Mesendoderm (in vitro differentiated cells): ENCODE measurements around the gene KMT2C.
A peak's percentile ranks its signal among the peaks of the same experiment; 100 is the strongest.

Experiments used
- DNase-seq: peaks from one replicate; pipeline ENCODE4 v3.0.0; 2013
- H2AK5ac ChIP-seq: 2 replicates; pipeline ENCODE4 v1.6.1; 2013; ENCODE audit warnings: low read length, inconsistent platforms
- H2BK120ac ChIP-seq: 2 replicates; pipeline ENCODE4 v1.6.1; 2013; ENCODE audit warnings: low read depth, mild to moderate bottlenecking, low read length, moderate library complexity, mixed read lengths
- H2BK15ac ChIP-seq: replicated peaks from 2 replicates; pipeline ENCODE4 v1.6.1; 2013; ENCODE audit warnings: low read depth, mild to moderate bottlenecking, moderate library complexity
- H2BK5ac ChIP-seq: 2 replicates; pipeline ENCODE4 v1.6.1; 2013; ENCODE audit warnings: low read length, inconsistent platforms
- H3K18ac ChIP-seq: 2 replicates; pipeline ENCODE4 v1.6.1; 2013; ENCODE audit warnings: mild to moderate bottlenecking, low read length, mixed read lengths
- H3K23ac ChIP-seq: one replicate; pipeline ENCODE4 v1.6.1; 2013; ENCODE audit warnings: low read length
- H3K27ac ChIP-seq: 2 replicates; pipeline ENCODE4 v1.5.1; 2013; ENCODE audit warnings: low read depth, mild to moderate bottlenecking, inconsistent platforms, low read length, moderate library complexity
- H3K27me3 ChIP-seq: 2 replicates; pipeline ENCODE4 v1.6.1; 2013; ENCODE audit warnings: low read length, control low read depth, mild to moderate bottlenecking, inconsistent platforms; ENCODE audit not compliant: insufficient read depth, poor library complexity
- H3K36me3 ChIP-seq: 2 replicates; pipeline ENCODE4 v1.6.1; 2013; ENCODE audit warnings: low read length, inconsistent platforms; ENCODE audit not compliant: control insufficient read depth, insufficient read depth
- H3K4ac ChIP-seq: one replicate; pipeline ENCODE4 v1.6.1; 2013; ENCODE audit warnings: low read depth, mild to moderate bottlenecking, low read length, moderate library complexity
- H3K4me1 ChIP-seq: 2 replicates; pipeline ENCODE4 v1.6.1; 2013; ENCODE audit warnings: low read depth, low read length, inconsistent platforms; ENCODE audit not compliant: control insufficient read depth
- H3K4me2 ChIP-seq: 2 replicates; pipeline ENCODE4 v1.6.1; 2013; ENCODE audit warnings: low read length
- H3K4me3 ChIP-seq: 2 replicates; pipeline ENCODE4 v1.5.1; 2013; ENCODE audit warnings: mild to moderate bottlenecking, low read length
- H3K56ac ChIP-seq: one replicate; pipeline ENCODE4 v1.6.1; 2013; ENCODE audit warnings: low read length
- H3K79me1 ChIP-seq: 2 replicates; pipeline ENCODE4 v1.6.1; 2013; ENCODE audit warnings: low read length, inconsistent platforms
- H3K79me2 ChIP-seq: 2 replicates; pipeline ENCODE4 v1.6.1; 2013; ENCODE audit warnings: mild to moderate bottlenecking, low read length; ENCODE audit not compliant: control insufficient read depth, insufficient read depth
- H3K9ac ChIP-seq: 2 replicates; pipeline ENCODE4 v1.6.1; 2013; ENCODE audit warnings: low read length, inconsistent platforms
- H4K5ac ChIP-seq: one replicate; pipeline ENCODE4 v1.6.1; 2013; ENCODE audit warnings: low read length
- H4K8ac ChIP-seq: one replicate; pipeline ENCODE4 v1.6.1; 2013; ENCODE audit warnings: low read depth, mild to moderate bottlenecking, control low read depth, low read length, moderate library complexity
- WGBS: extraction: QIAGEN DNeasy Blood & Tissue Kit; methylation state at CpG from one replicate; pipeline ENCODE4 v1.1.7; 2013; ENCODE audit warnings: low lambda C conversion rate, missing lambda C conversion rate; ENCODE audit not compliant: insufficient coverage; ENCODE audit errors: extremely low coverage; 5-methylcytosine and 5-hydroxymethylcytosine counted together

Gene KMT2C

DNA sequence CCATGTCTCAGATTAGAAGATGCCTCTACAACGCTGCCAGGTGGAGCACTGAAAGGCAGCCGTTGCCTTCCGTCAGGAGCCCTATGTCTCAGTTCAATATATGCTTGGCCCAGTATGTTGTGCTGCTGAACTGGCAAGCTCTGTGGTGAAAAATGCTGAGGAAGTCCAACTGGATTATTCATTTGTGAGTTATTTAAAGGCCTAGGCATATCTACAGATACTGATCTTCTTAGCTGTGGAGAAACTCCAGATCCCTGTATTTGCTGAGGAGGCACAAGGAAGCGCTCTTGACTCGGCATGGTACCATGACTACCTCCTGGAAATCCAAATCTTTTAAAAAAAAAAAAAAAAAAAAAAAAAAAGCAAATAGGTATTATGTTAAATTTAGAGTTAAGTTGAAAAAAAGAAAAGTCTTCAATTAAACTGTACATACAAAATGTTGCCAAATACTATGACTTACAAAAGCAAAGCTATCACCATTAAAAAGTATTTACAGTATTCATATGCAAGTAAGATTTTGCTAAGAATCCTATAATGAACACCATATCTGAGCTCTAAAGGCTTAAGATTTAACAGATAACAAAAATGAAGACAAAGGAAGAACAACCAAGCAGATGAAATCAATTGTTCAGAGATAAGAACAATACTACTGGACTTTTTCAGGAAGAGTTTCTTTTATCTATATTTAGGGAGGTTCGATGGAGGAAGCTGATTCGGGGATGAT lies 258.0 kb downstream of the KMT2C start:
- no peaks in the 10 kb centered on the region for H3K79me2 ChIP-seq
- H3K23ac ChIP-seq: no peak overlapping the region
- H3K27ac ChIP-seq: no peak overlapping the region
- H2AK5ac ChIP-seq: no peak overlapping the region
- H3K4me1 ChIP-seq: no peaks in the 10 kb centered on the region
- no peak overlapping the region for H3K18ac ChIP-seq
- no CpG with 5 or more reads among the region's 7 CpGs for WGBS
- H4K5ac ChIP-seq: no peak overlapping the region
- no peak overlapping the region for H3K4me3 ChIP-seq
- no peak overlapping the region for H4K8ac ChIP-seq
- no peak overlapping the region for H2BK5ac ChIP-seq
- peaks cover 5% of the 10 kb centered on the region for H3K36me3 ChIP-seq
- DNase-seq: no peak
- no peaks in the 10 kb centered on the region for H3K79me1 ChIP-seq
- no peak overlapping the region for H3K56ac ChIP-seq
- H3K27me3 ChIP-seq: no peaks in the 10 kb centered on the region
- H3K9ac ChIP-seq: no peak overlapping the region
- no peak overlapping the region for H2BK120ac ChIP-seq
- H2BK15ac ChIP-seq: no peak overlapping the region
- no peak overlapping the region for H3K4ac ChIP-seq
- no peak overlapping the region for H3K4me2 ChIP-seq

DNA sequence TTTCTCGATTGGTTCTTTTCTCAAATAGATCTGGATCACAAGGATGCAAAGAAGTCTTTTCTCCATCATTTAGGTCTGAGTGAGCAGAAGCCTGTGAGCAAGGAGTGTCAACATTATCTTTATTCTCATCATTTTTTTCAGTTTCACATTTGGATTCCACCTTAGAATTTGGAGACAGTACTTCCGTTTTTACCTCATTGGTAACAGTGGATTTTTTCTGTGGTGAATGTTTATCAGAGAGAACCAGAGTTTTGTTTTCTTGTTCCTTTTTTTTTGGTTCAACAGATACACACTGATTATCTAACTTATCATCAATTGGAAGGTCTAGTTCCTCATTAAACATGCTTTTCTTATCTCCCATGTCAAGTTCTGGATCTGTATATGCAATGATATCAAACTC lies 259.0 kb downstream of the KMT2C start:
- Histone ChIP-seq H3K18ac (no peak overlapping the region), H2AK5ac (no peak overlapping the region), H4K5ac (no peak overlapping the region), H3K36me3 (peaks cover 4% of the 10 kb centered on the region), H3K23ac (no peak overlapping the region), H3K79me1 (no peaks in the 10 kb centered on the region), H3K27me3 (no peaks in the 10 kb centered on the region), H2BK5ac (no peak overlapping the region), H3K27ac (no peak overlapping the region), H3K56ac (no peak overlapping the region), H3K4ac (no peak overlapping the region), H2BK120ac (no peak overlapping the region), H3K4me3 (no peak overlapping the region), H3K4me1 (no peaks in the 10 kb centered on the region), H3K4me2 (no peak overlapping the region), H2BK15ac (no peak overlapping the region), H4K8ac (no peak overlapping the region), H3K9ac (no peak overlapping the region), H3K79me2 (no peaks in the 10 kb centered on the region)
- DNase-seq: no peak
- WGBS: no CpG with 5 or more reads among the region's 2 CpGs

DNA sequence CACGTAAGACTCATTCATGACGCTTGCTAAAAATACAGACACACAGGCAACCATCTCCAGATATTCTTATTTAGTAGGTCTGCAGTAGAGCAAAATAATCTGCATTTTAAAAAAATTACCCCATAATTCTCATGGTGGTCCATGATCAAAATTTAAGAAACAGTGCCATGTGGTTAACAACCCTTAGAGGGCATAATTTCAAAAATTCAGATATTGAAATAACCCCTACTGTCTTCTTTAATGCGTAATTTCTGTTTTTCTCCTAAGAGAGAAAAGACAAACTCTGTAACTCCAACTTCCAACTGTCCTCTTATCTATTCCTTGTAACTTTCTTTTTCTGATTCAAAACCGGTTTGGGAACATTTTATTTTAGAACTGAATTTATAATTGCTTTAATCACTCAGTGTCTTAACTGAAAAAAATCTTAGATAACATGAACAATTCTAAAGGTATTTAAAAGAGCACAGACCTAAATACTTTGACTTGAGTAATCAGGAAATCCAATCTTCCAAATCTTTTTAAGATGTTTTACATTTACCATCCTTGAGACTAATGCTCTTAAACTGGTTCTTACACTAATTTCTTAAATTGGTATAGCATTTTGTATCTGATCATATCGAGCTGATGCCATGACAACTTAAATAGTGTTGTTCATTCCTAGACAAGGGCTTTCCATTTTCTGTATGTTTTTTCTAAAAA lies 262.3 kb downstream of the KMT2C start:
- DNase-seq: no peak
- H3K27ac ChIP-seq: no peak overlapping the region

DNA sequence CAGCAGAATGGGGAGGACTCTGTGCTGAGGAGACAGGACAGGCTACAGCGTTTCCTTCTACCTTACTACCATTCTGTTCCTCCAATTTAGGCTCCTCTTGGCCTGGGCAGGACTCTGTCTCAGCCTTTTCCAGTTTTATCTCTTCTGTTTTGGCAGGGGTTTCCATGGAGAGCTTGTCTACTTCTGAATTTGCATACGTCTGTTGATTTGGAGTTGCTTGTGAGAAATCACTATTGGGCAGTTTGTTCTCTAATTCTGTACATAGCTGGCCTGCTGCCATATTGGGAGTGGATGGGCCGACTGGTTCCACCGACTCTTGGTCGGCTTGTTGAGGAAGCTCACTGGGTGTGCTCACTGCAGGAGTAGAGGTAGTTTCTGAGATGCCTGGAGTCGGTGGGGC lies 273.5 kb downstream of the KMT2C start:
- no peak overlapping the region for H3K56ac ChIP-seq
- peaks cover 8% of the 10 kb centered on the region for H3K36me3 ChIP-seq
- no CpG with 5 or more reads among the region's 6 CpGs for WGBS
- no peak overlapping the region for H3K4me3 ChIP-seq
- H2BK5ac ChIP-seq: no peak overlapping the region
- no peak overlapping the region for H3K4me2 ChIP-seq
- no peaks in the 10 kb centered on the region for H3K79me1 ChIP-seq
- no peak overlapping the region for H3K4ac ChIP-seq
- no peak overlapping the region for H4K8ac ChIP-seq
- H3K23ac ChIP-seq: no peak overlapping the region
- no peaks in the 10 kb centered on the region for H3K79me2 ChIP-seq
- no peaks in the 10 kb centered on the region for H3K4me1 ChIP-seq
- peak; percentile 8 for DNase-seq
- H4K5ac ChIP-seq: no peak overlapping the region
- no peak overlapping the region for H3K27ac ChIP-seq
- no peaks in the 10 kb centered on the region for H3K27me3 ChIP-seq
- no peak overlapping the region for H2AK5ac ChIP-seq
- H3K18ac ChIP-seq: no peak overlapping the region
- no peak overlapping the region for H2BK120ac ChIP-seq
- no peak overlapping the region for H3K9ac ChIP-seq
- H2BK15ac ChIP-seq: no peak overlapping the region

More for the DNA sequence above, 262.3 kb downstream of the KMT2C start:
- Histone ChIP-seq H4K8ac (no peak overlapping the region), H3K56ac (no peak overlapping the region), H3K27me3 (no peaks in the 10 kb centered on the region), H3K4me3 (no peak overlapping the region), H4K5ac (no peak overlapping the region), H3K23ac (no peak overlapping the region), H3K79me1 (no peaks in the 10 kb centered on the region), H3K36me3 (no peaks in the 10 kb centered on the region), H3K4me2 (no peak overlapping the region), H2BK5ac (no peak overlapping the region), H2BK120ac (no peak overlapping the region), H2BK15ac (no peak overlapping the region), H2AK5ac (no peak overlapping the region), H3K4ac (no peak overlapping the region), H3K4me1 (no peaks in the 10 kb centered on the region), H3K9ac (no peak overlapping the region), H3K79me2 (no peaks in the 10 kb centered on the region), H3K18ac (no peak overlapping the region)
- WGBS: no CpG with 5 or more reads among the region's 5 CpGs

DNA sequence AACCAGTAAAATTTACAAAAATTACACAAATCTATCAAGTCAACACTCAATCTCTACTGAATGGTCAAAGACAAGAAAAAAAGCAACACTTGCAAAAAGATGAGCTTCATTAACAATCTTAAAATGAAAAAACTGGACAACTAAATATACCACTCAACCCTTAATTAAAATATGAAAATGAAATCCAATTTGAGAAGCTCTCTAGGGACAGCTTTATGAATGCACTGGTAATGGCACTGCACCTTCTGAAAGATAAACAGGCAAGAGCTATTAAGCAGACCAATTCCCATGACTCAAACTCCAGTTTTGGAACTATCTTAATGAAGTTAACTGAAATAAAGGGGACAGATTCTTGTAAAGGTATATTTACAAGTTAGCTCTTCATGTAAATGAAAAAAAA lies 274.6 kb downstream of the KMT2C start:
- H3K4me2 ChIP-seq: no peak overlapping the region
- no peaks in the 10 kb centered on the region for H3K79me1 ChIP-seq
- H4K5ac ChIP-seq: no peak overlapping the region
- no peak overlapping the region for H2BK5ac ChIP-seq
- H2BK15ac ChIP-seq: no peak overlapping the region
- H2AK5ac ChIP-seq: no peak overlapping the region
- no peak overlapping the region for H3K23ac ChIP-seq
- peaks cover 8% of the 10 kb centered on the region for H3K36me3 ChIP-seq
- H3K4ac ChIP-seq: no peak overlapping the region
- no peaks in the 10 kb centered on the region for H3K79me2 ChIP-seq
- no peak for DNase-seq
- no peaks in the 10 kb centered on the region for H3K27me3 ChIP-seq
- H3K56ac ChIP-seq: no peak overlapping the region
- H3K18ac ChIP-seq: no peak overlapping the region
- H2BK120ac ChIP-seq: no peak overlapping the region
- H3K4me1 ChIP-seq: no peaks in the 10 kb centered on the region
- H4K8ac ChIP-seq: no peak overlapping the region
- no peak overlapping the region for H3K9ac ChIP-seq
- no peak overlapping the region for H3K4me3 ChIP-seq
- H3K27ac ChIP-seq: no peak overlapping the region
